ENCODE measurements around the gene KCND1.

KCND1 gene

DNA sequence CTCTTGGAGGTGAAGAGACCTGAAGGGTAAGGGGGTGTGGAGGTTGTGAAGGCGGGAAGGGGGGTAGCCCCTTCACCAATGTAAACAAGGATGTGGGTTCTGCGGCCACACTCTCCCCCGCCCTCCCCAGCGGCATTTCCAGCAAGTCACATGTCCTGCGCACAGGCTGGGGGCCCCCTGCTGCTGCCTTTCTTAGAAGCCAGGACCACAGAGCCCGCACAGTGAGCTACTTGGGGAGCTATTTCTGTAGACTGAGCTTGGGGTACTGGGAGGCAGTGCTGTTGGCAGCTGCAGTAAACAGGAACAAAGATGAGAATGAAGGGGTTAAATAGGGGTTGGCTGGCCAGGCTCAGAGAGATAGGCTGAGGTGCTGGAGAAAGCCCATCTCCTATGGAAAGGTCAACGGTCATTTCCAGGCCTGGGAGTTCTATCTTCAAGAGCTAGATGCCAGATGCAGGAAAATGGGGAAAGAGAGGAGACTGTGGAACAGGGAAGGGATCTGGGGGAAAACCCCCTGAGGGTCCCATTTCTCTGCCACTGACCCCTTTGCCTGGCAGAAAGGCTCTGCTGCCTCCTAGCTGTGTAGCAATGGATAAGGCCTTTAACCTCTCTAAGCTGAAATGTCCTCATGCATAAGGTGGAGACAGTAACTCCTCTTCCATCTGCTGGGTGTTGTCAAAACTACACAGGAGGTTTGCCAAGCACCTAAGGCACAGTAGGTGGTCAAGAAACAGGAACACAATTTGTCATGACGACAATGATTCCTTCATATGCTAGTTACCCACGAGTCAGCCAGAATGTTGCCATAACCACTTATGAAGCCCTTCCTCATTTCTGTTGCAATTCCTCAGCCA, 34.4 kb downstream of the KCND1 start:
- peak; percentile 72 to 85 for DNase-seq

DNA sequence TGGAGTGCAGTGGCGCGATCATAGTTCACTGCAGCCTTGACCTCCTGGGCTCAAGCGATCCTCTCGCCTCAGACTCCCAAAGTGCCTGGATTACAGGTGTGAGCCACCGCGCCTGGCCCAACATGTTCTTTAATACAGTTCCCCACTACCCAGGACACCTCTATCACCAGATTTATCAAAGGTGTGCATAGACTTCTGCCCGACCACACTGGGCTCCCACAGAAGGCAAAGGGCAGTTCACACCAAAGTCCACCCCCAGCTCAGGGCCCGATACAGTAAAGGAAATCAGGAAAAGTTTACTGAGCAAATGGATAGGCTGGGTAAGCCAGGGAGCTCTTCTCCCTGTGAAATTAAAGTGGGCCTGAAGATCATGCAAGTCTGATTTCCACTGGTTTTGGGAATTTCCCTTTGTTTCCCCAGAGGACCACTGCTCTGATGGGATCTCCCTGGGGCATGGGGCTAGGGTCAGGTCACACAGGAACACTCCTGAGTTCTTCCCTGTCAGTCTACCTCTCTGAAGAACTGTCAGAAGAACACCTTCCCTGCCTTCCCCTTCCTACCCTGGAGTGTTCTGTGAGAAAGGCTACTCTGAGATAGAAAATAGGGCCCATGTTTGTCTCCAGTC, 35.1 kb downstream of the KCND1 start:
- no peak for DNase-seq

DNA sequence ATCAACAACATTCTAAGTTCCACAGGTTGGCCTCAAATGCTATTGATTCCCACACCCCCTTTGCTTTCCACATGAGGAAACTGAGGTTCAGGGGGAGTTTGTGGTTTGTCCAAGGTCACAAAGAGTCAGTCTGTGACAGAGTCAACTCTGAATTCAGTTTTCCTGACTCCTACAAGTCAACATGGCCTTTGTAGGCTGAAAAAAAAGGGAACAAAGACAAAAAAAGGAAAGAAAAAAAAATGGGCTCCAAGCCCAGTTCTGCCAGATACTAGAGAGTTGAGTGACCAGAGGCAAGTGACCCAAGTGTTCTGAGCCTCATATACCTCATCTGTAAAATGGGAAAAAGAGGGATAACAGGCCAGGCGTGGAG, 36.4 kb downstream of the KCND1 start:
- no peak for DNase-seq

DNA sequence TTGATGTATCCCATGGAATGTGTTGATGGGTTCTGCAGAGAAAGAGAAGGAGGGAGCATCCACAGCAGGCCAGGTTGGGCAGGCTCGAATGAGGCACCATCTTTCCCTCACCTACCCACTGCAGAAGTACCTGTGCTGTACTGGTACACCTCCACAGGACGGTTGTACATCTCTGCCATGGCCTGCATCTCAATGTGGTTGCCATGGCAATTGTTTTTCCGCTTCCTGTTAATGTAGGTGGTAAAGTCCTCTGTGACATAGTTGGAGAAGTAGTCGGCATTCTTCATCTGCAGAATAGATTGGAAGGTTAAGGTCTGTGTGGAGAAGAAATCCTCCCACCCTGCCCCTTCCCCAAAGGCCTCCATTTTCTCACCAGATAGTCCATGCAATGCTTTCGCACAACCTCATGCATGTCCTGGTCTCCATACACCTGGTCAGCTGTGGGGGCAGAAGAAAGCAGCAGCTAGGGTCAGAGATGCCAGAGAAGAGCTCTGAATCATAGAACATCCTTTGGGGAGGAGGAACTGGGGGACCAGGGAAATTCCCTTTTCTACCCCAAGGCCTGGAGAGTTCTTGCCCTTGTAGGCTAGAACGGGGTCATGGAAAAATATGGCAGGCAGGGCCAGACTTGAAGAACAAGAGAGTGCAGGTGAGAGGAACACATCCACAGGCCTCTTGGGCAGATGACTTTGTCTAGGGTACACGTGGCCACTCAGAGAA, 36.9 kb downstream of the KCND1 start:
- peak in 1 of 2 experiments; percentile 47 for DNase-seq

DNA sequence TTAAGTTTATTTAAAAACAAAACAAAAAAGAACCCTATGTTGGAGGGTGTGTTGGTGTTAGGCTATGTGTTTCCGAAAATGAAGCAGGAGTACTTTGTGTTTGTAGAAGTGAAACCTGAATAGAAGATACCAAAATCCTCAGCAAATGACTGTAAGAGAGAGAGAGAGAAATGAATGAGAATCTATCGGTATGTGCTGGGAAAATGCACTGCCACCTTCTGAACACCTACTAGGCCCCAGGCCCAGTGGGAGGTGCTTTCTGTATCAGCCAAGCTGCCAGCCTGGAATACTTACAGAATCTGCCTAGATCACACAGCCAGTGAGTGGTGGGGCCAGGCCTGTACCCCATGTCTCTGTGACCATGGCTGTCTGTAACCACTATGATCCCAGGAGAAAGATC, 37.9 kb downstream of the KCND1 start:
- no peak for DNase-seq

DNA sequence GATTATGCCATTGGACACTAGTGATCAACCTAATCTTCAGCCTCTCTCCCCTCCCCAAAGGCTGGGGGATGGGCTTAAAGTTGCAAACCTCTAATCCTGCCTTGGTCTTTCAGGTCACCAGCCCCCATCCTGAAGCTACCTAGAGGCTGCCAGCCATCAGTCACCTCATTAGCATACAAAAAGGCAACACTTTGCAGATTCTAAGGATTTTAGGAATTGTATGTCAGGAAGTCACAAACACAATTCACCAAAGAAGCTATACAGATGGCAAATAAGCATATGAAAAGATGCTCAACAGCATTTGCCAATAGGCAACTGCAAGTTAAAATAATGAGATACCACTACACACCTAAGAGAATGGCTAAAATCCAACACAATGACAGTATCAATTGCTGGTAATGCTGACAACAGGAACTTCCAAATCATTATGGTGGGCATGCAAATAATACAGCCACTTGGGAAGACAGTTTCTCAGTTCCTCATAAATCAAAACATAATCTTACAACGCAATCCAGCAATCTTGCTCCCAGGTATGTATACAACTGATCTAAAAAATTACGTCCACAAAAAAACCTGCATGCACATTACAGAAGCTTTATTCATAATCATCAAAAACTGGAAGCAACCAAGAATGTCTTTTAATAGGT, 43.8 kb downstream of the KCND1 start:
- no peak for DNase-seq

DNA sequence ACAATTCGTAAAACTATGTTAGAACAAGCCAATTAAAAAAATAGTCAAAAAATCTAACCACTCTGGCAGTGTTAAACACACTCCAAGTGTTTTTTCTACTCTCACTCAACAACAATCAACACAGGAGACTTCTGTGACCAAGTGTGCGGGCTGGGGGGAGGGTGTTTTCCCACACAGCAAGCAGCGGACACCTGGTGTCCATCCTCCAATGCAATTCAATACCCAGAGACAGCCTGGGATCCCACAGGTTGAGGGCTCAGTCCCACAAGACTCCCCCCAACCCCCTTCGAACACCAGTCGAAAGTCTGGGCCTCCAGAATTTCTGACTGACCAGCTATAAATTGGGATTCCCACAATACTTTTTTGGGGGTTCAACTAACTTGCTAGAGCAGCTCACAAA, 44.5 kb downstream of the KCND1 start:
- DNase-seq, result no peak

DNA sequence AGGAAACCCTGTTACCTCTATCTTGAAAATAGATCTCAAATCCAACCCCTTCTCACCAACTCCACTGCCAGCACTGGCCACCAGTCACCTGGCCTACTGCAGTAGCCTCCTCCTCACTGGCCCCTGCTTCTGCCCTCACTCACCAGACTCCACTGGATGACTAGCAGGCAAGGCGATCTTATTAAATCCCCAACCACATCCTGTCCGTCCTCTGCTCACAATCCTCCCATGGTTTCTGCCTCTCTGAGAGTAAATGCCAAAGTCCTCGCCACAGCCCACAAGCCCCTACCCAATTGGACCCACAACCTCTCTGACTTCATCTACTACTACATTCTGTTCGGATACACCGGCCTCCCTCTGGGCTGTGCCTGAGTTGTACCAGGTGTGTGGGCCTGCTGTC, 47.4 kb downstream of the KCND1 start:
- no peak for DNase-seq

DNA sequence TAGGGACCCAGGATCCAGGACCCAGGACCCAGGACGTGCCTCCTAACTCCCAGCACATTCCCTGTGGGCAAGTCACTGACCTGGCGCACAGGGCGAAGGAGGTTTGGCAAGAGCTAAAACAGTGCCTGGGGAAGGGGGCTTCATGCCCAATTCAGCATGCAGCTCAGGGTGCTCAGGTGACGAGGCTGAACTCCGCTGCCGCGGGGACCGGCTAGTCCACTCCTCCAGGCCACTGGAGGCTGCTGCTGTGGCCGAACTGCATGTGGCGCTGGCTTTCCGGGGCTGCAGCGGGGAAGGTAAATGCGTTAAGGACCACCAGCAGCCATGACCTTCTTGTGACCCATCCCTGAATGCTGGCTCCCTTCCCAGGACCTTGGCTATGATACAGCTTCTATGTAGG, 47.9 kb downstream of the KCND1 start:
- no peak for DNase-seq

DNA sequence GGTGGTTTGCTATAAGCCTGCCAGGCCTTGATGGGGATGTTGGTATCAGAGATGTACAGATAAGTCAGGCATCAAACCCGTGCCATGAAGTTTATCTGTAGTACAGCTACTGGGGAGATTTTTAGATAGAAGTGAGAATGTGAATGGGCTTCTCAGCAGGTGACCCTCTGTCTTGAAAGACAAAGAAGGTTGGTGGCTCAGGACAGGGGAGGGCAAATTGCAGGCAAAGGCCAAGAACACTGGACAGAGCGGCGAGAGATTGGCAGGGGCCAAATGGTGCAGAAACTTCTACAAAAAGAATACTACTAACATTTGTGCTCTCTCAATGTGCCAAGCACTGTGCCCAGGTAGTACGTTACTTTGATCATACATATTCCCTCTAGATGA, 50.9 kb downstream of the KCND1 start:
- DNase-seq, result no peak

DNA sequence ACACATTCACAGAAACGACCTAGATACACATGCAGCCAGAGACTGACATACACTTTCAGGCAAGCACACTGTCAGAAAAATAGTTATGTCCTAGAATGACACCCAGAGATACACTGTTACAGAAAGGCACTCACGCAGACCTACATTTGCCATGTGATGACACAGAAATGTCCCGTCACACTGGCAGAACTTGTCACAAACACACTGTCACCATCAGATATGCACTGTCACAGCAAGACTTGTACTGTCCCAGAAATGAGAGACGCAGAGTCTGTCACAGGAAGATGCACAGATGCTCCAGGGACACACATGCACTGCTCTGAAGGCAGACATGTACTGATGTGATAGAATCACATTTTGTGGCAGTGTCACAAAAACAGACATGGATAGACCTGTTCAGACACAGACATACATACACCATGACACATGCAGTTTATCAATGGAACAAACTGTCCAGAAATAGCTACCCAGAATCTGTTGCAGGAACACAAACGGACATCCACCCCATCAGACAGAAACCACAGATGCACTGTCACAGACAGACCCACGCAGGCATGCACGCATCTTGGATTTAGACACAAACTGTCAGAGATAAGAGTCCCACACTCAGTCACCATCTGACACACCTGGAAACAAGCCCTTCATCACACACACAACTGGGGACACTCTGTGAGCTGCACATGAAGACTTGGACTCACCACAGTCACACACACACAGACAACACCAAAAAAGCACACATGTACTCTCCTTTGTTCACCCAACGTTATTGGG, 51.5 kb downstream of the KCND1 start:
- DNase-seq, result no peak

DNA sequence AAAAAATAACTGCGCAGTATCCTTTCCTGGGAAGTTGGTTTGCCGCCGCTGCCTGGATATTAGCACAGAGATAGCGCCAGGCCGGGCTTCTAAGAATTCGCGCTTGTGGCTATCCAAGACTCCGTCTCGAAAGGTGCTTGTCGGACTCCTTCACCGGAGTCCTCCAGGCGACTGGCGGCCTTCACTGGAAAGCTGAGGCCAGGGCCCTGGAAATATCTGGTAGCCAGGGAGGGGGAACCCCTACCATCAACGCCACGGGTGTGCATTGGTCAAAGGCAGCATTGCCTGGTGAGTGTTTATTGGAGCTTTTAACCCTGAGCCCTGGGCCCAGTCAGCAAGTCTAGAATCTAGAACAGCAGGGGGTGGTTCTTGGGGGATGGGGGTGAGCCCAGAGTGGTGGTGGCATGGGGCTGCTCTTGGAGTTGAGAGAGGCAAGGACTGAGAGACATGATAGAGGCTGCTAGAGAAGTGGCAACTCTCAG, 52.2 kb downstream of the KCND1 start:
- no peak for DNase-seq

DNA sequence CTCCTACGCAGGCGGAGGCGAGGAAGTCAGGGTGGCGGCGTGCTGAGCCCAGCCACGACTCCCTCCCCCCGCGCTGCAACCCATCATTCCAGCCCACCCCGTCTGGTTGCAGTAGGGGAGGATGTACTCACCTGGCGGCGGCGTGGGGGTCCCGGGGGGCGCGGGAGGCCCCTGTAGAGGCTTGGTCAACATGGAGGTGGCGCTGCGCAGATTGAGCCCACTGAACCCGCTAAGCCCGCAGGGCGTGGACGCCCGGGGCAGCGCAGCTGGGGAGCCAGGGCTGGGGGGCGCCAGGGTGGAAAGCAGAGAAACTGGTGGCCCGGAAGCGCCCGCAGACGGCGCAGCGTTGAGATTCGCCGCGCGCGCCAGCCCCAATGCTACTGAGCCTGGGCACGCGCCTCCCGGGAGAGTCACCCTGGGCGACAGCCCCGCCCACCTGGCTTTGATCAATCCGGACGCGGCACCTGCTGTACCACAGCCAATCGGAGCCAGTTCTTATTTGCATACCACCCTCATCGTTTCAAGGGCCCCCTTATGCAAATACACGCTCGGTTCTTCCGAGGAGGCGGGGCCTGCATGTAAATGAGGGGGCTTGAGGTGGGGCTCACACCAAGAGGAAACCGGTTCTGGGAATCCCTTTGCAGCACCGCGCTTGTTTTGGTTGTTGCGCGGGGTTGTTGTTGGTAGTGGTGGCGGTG, 52.9 kb downstream of the KCND1 start, which contains the start of gene PIM2:
Gene PIM2, minus strand, starts transcription at position 382 of the 698 bp plus-strand sequence. Its CDS starts 190 bp downstream, at position 192.
- DNase-seq, result peak; percentile 82 to 93

DNA sequence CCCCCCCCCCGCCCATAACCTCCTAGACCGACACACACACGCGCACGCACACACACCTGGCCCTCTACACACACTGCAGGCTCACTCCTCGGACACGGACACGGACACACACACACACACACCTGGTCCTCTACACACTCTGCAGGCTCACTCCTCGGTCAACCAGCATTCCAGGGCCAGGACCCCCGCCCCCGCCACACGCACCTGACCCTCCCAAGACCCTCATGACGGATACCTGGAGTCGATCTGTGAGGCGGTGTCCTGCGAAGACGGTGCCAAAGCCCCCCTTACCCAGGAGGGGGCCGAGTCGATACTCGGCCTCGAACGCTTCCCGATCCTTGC, 53.4 kb downstream of the KCND1 start:
- DNase-seq, result no peak

DNA sequence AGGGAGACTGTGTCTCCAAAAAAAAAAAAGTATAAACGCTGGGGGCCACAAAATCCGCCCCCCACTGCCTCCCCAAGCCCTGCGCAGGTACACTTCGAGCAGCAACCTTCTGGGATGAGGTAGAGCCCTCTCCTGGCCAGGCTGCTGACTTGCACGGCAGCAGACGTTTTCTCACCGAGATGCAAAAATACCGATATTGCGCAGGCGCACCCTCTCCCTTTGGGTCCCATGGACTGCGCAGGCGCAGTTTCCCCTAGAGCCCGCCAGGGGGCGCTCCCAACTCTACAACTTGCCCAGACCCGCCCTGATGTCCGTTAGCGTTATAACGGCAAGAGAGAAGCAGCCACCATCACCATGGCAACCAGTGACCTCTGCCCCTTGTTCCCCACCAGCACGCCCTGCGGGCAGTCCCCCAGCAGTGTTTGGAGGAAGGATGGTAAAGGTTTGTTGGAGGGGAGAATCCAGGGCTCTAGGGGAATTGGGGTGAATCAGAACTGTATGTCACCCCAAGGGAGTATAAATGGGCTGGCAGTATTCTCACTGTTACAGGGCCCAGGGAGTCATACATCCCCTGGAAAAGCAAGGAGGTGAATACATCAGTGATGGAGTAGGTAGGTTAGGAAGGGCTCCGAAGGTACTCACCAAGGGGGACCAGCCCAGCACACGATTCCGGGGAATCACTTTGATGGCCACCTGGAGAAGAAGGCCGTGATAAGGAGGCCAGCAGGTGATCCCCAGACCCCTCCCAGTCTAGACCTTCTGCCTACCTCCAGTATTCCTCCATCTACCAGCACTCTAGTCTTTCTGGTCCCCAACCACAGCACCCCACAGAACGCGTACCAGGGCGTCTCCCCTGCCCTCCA, 54.3 kb downstream of the KCND1 start:
- DNase-seq, result peak; percentile 76 to 84

DNA sequence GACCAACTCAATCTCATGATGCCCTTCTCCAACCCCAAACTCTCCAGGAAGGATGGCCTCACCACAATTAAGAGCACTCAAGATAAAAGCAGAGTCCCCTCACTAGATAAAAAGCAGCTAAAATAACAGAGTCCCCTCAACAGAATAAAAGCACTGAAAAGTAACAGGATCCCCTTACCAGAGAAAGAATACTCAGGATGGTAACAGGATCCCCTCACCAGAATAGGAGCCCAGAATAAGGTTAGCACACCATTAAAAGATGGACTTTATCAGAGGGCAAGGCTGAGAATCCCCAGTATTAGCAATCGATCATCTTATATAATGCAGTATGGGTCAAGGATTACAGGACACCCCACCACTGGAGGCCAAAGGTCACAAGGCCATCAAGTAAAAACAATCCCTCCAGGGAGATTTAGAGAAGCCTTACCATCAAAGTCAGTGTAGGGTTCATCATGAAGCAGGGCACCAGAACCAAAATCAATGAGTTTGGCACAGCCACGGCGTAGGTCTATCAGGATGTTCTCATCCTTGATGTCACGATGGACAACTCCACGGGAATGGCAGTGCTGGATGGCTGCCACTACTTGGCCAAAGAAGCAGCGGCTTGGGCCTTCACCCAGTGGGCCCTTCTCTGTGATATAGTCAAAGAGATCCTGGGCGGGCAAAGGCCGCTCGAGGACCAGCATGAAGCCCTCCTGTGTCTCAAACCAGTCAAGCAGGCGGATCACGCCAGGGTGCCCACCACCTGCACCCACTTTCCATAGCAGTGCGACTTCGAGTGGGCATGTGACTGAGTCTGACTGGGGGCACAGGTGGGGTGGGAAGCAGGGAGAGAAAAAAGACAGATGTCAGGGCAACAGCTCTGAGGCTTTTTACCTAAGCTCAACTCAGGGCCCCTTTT, 56.8 kb downstream of the KCND1 start:
- no peak for DNase-seq

DNA sequence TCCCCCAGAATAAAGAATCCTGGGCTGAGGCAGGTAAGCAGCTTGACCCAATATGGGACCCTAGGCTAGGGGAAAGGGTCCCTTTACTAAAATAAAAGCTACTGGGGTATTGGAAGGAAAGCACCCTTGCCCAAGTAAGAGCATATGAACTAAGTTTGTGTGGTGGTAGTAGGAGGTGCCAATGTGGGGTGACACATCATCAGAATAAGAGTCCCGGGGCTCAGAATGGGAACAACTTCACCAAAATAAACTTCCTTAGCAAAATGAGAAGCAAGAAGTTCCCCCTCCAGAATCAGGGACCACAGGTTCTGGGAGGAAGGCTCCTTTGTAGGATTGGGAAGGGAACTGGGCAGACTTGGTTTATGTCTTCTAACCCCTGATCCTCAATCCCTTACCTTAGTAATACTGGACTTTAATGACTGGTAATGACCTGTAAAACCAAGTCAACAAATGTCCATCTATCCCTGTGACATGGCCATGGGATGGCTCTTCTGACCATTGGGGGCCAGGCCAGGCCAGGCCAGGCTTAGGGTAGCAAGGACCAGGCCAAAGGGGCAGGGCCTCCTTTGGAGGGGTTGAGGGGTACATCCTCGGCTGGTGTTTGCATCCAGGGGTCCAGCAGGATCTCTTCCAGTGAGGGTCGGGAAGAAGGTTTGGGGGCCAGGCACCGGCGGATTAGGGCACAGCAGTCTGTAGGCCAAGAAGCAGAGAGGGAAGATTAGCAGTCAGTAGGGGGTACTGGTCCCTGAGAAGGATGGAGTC, 57.9 kb downstream of the KCND1 start:
- DNase-seq, result no peak

DNA sequence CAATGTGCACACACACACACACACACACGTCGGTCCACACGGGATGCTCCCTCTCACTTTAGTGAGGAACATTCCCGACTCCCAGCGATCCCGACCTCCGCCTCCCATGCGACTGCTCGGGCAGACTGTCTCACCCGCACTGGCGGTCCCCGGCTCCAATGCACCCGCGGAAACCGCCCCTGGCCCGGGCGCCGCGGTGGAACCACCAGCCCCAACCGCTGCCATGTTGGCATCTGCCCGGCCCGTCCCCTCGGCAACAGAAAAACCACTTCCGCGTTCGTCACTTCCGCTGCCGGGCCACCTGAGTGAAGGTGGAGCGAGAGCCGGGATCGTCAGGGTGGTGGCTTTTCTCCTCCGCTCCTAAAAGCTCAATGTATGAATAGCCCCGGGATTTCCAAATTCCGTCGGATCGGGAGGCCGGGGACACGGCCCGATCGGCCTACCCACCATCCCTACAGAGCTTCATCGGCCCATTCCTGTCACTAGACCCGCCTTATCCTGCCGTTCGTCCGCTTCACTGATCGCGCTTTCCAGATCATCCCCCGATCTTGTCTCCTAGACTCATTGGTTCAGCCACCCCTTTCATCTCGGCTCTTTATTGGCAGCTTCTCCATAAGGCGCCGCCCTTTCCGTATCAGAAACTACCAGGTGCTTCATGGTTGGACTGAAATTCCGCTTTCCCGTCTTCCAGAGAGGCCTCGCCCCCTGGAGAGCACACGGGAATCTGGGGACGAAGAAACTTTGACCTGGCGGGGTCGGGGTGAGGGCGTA, 60.0 kb downstream of the KCND1 start, which contains the start of gene SLC35A2:
Gene SLC35A2, minus strand, starts transcription at position 235 of the 771 bp plus-strand sequence. Its CDS starts 10 bp downstream, at position 225.
- DNase-seq, result peak; percentile 78 to 83
